ENCODE data around the gene CCDC6.

Gene CCDC6

DNA sequence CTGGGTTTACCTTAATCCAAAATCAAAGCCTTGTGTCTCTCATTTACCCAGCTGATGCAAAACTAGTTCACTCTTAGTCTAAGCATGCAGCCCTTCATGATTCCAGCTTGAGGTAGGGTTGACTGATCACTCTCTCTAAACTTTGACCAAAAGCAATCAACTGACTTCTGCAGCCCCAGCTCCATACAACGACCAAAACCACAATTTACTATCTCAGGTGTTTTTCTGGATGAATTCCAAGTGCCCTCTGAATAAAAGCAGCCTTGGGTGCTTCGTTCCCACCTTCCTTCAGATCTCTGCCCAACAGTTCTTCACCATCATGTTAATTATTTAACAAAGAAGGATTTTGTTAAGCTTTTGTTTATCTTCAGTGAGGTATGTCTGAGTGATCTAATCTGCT, 62.6 kb downstream of the CCDC6 start:
- DNase-seq = no peak

DNA sequence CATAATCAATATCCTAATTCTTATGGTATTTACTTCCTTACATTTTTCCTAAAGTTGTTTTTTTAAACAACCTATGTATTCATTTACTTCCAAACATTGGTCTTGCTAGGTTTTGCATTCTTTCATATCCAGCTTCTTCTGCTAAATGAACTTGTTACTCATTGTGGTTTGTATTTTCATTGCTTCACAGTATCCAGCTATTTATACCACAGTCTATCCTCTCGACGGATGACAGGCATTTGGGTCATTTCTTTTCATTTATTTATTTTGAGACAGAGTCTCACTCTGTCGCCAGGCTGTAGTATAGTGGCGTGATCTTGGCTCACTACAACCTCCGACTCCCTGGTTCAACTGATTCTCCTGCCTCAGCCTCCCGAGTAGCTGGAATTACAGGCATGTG, 66.8 kb downstream of the CCDC6 start:
- no peak for DNase-seq

DNA sequence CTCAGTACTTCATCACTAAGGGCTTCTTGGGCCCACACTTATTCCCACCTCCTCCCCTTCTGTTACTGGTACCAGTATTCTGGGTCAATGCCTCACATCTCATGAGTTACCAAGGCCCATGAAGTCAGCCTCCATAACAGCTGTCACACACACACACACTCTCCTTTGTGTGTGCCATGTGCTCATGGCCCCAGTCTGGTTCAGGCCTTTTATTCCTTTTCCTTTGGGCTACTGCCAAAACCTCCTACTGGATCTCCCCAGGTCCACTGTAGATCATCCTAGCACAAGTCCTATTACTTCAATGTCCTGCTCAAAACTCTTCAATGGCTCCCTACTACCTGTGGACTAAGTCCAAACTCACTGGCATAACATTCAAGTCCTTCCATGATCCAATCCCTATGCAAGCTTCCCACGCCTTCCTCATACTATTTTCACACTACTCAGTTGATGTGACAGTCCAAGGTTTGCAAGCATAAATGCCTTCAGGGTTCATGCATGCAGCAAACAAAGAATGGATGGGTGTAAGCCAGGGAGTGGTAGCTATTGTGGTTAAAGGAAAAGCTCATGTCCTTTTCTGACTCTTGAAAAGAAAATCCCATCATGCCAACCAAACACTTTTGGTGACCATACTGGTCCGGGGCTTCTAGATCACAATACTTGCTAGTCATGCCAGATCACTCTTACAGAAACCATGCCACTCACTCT, 68.1 kb downstream of the CCDC6 start:
- DNase-seq = no peak

DNA sequence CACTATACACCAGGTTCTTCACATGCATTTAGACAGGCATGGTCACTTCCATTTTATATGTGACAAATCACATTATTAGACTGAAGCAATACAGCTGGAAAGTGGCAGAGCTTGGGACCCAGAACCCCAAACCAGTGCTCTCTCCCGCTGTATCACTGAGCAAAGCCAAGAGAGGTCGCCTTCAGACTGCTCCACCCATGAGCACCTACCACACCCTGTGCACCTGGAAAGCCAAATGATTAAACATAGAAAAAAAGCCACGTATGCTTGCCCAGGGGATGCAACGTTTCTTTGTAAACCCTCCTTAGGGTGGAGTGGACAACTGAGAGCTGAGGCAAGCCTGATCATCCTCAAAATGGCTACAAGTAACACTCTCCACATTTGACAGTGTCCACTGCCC, 72.5 kb downstream of the CCDC6 start:
- no peak for DNase-seq

DNA sequence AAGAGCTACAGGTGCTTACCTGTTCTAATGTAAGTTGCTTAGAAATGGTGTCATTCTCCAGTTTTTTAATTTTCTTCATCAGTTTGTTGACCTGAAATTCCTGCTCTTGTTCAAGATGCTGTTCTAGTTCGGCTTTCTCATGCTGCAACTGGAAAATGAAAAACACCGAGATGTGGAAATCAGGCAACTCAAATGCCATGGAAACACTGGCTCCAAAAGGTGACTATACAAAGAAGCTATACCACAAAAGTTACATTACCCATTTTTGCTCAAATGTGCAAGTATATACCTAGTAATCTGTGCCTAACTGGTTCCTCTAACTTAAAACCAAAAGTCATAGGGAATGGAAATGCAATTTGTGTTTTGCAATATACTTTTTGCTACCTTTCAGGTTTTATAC, 73.8 kb downstream of the CCDC6 start:
- no peak for DNase-seq

DNA sequence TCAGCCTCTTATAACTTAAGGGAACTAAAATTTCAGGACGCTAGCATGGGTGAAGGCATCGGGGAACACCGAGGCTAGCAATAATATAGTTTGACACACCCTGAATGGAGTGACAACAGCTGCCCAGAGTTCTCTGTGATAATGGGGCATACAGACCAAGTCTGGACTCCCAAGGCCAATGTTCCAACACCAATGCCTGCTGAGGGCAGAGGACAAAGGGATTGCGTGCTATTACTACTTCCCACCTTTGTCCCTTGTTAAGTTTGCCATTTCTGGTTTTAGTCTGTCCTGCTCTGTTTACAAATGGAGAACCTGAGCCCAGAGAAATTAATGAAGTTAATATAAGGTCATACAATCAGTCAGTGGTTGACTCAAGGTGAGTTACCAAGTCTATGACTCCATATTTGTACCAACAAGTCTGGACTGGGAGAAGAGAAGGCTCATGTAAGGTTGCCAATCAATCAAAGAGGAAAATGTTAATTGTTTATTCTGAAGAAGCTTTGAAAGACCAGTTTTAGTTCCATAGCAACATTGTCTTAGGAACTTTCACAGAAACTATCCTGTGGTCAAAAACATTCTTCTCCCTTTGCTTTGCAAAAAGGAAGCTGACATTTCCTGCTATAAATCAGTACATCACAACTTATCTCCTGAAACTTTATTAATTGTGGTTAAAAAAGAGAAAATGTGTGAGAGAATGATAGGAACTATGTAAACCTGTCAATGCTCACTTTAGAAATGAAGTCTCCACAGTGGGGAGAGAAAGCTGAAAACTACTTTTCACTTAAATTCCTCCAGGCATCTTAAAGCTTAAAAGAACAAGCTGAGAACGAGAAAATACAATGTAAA, 74.5 kb downstream of the CCDC6 start:
- DNase-seq = no peak

DNA sequence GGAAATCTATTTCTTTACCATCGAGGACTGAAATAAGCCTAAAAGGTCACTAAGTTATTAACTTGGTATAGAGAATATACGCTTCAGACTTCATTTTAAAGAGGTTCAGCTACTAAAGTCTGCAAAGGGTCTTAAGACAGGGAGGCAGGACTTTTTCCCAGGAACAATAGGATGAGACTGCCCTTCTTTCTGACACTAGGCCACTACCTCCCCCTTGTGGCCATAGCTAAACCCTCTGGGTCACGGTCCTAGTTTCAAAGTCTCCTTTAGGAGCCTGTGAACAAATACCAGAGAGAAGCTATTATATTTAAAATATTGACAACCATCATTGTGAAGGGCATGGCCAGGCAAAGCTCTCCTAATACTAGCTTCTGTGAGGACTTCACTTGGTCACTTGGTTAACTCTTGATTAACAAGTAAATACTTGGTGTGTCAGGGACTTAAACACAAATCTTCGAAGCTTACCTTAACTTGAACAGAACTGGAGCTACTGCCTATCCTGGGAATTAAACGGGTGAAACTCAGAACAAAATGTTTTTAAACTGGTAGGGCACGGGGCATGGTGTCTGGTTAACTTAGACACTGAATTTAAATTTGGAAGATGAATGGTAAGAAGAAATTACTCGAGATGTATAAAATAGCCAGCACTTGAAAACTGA, 75.6 kb downstream of the CCDC6 start:
- DNase-seq = peak; percentile 16

DNA sequence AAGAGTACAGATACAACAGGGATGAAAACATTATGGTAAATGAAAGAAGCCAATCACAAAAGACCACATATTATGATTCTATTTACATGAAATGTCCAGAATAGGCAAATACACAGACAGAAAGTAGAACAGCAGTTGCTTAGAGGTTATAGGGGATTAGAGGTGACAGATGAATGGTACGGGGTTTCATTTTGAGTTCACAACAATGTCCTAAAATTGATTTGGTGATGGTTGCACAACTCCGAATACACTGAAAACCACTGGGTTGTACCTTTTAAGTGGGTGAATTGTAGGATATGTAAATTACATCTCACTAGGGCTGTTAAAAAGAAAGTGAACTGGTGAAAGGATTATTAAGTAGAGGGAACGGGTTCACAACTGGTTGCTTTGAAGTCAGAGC, 76.8 kb downstream of the CCDC6 start:
- no peak for DNase-seq

DNA sequence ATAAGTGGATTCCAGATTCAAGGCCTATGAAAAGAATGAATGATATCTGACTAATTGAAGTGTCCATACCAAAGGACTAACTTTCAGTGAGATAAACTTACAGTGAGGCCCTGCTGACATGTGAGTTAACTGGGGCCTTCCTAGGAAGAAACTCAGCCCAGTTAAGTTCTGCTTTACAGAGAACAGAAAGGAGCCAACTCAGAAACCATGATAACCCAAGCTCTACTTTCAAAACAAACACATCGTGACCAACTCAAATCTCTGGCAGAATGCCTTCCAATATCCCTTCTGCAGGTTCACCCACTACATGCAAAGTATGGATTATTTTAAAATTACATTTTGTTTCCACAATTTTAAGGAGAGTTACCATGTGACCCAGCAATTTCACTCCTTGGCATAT, 77.3 kb downstream of the CCDC6 start:
- DNase-seq = no peak

DNA sequence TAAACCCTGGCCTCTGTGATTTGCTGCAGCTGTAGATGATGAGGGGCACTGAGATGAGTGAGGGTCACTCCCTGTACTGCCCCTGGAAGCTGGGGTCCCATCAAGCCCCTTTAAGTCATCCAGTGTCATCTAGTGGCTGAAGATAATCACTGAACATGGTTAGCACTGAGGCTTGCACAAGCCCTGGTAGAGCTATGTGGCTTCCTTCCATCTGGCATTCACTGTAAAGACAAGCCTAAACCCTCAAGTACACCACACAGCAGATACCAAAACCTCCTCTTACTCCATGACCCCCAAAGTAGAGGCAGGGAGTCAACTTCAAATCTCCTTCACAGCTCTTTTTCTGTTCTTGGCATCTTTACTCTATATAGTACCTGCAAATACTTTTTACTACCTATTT, 80.4 kb downstream of the CCDC6 start:
- no peak for DNase-seq

DNA sequence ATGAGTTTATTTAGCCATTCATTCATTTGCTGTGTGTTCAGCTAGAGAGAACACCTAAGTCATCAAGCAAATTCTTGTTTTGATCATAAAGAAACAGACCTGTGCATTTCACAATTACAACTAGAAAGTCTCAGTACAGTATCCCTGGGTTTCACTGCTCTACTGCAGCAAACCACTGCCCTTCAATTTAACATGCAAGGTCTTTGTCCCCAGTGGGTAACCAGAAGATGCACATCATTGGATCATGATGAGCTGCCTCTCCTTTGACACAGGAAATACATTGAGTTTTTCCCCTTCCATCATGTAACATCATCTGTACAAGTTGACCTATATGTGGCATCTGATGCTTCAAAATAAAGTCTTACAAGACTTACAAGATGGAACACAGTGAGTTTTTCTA, 82.6 kb downstream of the CCDC6 start:
- DNase-seq = no peak

DNA sequence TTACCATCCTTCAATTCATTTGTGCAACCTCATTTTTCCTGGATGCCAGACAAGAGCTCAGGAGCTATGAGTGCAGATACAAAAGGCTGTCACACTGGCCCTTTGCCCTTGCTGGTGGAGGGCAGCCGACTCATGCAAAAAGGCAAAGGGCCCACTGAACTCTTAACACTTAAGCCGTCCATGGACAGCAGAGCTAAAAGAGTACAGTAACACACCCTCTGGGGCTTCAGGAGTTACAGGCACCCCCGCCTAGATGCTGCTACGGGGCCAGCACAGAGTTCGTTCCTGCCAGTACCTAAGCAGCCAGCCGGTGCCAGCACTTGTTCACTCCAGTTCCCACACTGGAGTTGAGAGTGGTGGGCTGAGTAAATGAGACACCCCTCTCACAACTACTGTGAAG, 83.2 kb downstream of the CCDC6 start:
- no peak for DNase-seq

DNA sequence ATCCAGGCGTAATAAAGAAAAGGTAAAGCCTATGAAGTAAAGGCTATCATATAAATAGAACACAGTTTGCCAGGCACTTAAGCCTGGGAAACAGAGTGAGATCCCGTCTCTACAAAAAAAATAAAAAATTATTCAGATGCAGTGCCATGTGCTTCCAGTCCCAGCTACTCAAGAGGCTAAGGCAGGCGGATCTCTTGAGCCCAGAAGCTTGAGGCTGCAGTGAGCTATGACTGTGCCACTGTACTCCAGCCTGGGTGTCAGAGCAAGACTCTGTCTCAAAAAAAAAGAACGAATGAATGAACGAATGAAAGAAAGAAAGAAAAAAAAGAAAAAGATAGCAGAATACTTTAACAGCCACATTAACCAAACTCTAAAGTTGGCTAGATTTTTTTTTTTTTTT, 85.9 kb downstream of the CCDC6 start:
- no peak for DNase-seq

DNA sequence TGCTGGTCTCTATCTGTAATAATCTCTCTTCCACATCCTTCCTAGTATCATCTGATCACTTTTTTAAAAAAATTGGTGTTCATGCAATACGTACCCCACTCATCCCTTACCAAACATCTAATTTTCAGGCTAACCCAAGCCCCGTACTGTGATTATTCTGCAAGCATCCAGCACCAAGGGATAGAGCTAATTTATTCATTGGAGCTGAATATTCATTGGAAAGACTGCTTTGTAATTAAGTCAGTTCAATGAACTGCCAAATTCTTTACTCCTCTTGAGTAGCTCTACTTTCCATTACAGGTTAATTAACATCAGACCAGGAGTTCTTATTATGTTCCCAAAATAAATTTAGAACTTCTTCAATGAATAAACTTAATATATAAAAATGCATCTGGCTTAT, 86.7 kb downstream of the CCDC6 start:
- DNase-seq = no peak

DNA sequence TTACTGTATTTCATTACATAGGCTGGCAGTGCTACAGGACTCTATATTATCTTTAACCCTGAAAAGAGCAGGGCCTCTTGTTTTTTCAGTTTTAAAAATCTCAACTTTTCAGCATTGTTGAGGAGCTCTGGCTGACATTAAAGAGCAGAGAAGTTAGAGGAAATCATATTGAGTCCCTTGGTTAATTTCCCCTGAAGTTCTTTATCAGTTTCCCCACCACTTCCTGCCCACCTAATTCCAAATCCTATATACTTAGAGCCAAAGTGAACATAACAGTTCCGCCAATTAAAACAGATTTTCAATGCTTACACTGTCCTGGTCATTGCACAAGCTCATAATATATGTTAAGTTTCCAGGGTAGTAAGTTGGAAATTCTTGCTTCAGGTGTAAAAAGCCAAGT, 87.1 kb downstream of the CCDC6 start:
- DNase-seq = no peak

DNA sequence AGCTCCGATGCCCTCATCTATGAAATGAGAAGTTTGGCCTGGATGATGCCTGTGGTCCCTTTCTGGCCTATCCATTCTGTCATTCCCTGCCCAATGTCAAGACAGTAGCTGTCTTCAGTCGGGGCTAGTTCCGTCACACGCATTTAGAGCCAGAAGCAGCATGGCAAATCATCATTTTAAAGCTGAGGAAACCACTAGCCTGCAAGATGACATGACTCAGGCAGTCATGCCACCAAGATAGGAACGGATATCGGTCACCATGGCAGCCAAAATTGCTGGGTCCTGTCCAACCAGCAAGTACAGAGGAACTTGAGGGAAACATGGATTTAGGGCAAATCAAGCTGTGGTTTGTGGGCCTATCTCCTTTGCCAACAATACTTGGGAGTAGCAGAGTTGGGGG, 88.6 kb downstream of the CCDC6 start:
- DNase-seq = no peak

DNA sequence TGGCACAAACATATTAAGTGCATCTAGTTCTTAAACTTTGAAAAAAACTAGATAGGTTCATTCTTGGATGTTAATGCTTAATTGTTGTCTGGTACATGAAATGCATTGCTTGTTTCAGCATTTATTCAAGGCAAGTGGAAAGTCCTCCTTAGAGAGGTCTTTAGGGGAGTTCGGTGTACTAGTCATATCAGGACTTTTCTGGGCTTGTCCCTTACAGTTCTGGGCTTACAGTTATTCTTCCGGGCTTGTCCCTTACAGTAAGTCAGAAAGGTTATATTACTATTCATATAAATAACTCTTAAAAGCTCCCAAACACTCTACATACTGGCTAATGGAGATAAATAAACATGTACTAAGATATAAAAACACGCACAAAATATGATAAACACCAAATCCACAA, 91.5 kb downstream of the CCDC6 start:
- DNase-seq = no peak

DNA sequence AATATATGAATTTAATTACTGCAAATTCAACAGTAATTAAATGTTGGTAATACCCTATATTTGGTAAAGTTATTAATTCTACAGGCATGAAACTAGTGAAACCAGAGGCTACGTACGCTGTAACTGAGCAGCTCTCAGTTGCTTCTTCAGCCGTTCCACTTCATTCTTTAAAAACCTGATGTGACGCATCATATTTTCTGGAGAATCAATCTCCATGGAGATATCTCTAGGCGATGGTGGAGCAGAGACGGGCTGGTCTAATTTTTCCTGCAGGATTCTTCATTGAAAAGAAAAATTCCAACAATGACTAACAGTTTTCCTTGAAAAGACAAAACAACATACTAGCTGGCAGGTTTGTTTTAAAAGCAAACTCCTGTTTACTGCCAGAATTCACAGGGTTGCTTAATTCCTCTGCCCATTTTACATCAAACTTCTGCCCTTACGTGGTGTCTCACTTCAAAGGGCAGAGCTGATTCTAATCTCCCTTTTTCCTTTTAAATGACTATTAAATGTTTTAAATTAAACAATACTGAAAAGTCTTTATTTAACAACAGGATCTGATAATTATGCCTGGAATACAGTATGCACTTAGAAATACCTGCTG, 93.7 kb downstream of the CCDC6 start:
- DNase-seq = no peak

DNA sequence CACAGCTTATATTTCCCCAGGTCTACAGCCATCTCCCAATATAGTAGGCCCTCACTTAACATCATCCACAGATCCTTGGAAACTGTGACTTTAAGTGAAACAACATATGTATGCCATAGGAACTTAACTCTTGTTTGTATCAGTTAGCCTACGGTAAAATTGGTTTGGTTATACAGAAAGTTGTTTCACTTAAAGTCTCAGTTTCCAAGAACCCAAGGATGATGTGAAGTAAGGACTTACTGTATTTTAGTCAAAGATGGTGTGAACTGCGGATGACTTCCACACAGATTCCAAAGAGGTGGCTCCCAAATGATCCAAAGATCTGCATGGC, 96.7 kb downstream of the CCDC6 start:
- no peak for DNase-seq

DNA sequence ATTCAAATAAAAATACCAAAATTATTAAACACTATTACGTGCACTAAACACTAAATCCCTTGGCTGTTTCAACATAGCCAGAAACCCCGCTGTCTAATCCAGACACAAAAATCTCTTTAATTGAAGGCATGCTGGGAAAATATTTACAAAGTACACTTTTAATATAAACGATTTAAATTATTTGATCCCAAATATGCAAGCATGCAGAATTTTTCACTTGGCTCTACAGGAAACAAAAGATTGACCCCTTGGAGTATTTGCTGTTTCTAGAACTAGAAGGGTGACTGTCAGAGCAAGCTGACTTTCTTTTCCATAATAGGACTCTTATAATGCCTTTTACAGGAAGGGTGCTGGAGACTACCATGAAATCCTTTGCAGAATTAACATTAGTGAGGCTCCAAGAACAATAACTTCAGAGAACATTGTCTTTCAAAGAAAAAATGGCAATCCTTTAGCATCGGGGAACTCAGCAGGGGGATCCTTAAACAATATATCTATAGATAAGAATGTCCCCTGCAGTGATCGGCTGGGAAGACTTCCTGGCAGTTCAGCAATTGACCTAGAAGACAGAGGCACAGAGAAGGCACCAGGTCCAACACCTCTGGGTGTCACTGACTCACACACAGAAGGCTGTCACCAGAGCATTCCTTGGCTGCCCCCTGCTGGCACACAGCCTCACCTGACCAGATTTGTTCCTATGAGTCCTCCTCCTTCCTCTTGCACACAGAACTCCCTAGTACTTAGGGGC, 97.3 kb downstream of the CCDC6 start:
- peak; percentile 66 for DNase-seq

DNA sequence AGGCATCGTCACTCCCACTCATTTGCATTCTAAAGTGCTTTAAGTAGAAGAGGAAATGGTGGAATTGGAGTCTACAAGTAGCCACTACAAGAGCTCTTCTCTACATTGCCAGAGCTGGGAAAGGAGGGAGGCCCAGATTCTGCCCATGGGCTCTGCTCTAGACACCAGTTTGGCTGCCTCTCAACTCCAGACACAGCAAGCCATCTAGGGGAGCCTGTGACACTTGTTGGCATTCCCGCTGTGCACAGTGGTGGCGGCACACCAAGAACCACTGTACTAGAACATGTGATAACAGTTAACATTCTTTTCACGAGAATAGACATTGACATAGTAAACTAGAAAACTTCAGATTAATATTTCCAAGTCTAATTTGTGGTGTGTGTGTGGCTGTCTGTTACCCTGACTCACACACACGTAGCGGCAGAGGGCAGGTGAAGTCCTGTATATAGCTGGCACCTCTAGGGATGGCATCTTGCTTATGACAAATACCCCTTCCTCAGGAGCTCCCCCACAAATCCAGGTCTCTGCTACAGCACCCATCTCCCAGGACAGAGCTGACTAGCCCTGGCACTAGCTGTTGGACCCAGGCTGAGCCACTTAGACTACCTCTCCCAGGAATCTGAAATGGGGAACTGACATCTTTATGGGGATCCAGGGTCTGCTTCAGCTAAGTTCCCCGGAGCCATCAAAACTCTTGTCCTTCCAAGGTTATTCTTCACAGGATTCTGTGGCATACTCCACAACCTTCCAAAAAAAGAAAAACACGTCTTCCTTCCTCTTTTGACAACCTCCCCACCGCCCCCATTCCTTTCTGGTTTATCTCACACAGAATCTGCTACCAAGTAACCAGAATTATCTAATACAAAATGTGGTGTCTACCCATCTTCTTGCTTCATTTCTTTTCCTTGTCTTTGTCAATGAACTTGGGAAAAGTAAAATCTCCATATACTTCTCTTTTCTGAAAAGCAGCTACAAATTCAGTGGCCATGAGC, 98.4 kb downstream of the CCDC6 start:
- DNase-seq = no peak

DNA sequence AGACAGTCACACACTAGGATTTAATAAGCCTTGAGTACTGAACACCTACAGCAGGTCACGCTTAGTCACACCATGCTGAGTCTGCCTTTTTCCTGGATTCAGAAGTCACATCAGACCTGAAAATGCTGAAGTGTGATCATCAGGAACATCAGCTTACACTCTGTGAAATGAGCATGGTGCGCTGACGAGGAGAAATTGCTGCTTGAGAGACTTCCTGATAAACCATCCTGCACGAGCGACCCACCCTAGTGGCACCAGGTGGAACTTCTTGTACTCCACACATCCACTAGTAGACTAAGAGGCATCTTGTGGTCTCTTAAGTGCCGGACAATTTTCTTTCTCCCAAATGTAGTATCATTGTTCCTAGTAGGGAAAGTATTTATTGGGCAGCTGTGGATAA, 101.3 kb downstream of the CCDC6 start:
- no peak for DNase-seq

Data from CD4-positive, alpha-beta T cell treated with Interleukin-17A for 4 hours (primary cell).